Measurements from ENCODE around the gene DAZAP2.

DNA sequence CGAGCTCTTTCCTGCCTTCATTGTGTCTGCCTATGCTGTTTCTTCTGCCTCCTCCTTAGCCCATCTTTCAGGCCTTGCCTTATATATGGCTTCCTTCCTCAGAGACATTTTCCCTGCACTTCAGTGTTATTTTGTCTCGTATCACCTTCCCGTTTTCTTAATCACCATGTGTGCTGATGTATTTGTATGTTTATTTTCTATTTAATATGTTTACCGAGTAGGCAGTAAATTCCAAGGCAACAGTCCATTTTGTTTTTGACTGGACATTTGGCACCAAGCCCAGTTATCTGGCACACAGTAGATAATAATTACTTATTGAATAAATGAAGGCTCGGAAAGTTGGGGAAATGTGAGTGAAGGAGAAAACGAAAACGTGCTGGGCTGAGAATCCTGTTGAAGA, 16.2 kb upstream of the DAZAP2 start:
- TF ChIP-seq, protein P1, sequence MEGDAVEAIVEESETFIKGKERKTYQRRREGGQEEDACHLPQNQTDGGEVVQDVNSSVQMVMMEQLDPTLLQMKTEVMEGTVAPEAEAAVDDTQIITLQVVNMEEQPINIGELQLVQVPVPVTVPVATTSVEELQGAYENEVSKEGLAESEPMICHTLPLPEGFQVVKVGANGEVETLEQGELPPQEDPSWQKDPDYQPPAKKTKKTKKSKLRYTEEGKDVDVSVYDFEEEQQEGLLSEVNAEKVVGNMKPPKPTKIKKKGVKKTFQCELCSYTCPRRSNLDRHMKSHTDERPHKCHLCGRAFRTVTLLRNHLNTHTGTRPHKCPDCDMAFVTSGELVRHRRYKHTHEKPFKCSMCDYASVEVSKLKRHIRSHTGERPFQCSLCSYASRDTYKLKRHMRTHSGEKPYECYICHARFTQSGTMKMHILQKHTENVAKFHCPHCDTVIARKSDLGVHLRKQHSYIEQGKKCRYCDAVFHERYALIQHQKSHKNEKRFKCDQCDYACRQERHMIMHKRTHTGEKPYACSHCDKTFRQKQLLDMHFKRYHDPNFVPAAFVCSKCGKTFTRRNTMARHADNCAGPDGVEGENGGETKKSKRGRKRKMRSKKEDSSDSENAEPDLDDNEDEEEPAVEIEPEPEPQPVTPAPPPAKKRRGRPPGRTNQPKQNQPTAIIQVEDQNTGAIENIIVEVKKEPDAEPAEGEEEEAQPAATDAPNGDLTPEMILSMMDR (conservative IDR thresholded peaks at IDR 0.05; ENCODE audit: low read depth, low read length) = no peak
- TF ChIP-seq CHD1 (IDR thresholded peaks at IDR 0.05; ENCODE audit: low read depth, low read length) (no peak), POLR2A (IDR thresholded peaks at IDR 0.05; ENCODE audit: low read depth, low read length) (no peak), CEBPB (IDR thresholded peaks at IDR 0.05; ENCODE audit: low read depth, low read length) (no peak), RAD21 (IDR thresholded peaks at IDR 0.05; ENCODE audit: low read length) (no peak), RFX5 (IDR thresholded peaks at IDR 0.05; ENCODE audit: low read depth, low read length) (no peak), BHLHE40 (IDR thresholded peaks at IDR 0.05; ENCODE audit: low read depth, low read length) (no peak), SMC3 (IDR thresholded peaks at IDR 0.05; ENCODE audit: low read depth, low read length) (no peak), MAZ (IDR thresholded peaks at IDR 0.05; ENCODE audit: borderline replicate concordance, low read depth, low read length) (no peak), MXI1 (IDR thresholded peaks at IDR 0.05; ENCODE audit: borderline replicate concordance, low read depth, low read length) (no peak), MAFK (IDR thresholded peaks at IDR 0.05; ENCODE audit: low read depth, low read length) (no peak), FOS (IDR thresholded peaks at IDR 0.05; ENCODE audit: low read depth, low read length) (no peak)
- TF ChIP-seq, protein P2, sequence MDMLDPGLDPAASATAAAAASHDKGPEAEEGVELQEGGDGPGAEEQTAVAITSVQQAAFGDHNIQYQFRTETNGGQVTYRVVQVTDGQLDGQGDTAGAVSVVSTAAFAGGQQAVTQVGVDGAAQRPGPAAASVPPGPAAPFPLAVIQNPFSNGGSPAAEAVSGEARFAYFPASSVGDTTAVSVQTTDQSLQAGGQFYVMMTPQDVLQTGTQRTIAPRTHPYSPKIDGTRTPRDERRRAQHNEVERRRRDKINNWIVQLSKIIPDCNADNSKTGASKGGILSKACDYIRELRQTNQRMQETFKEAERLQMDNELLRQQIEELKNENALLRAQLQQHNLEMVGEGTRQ (IDR thresholded peaks at IDR 0.05; ENCODE audit: low read depth, low read length) = no peak
- TF ChIP-seq, protein P3, sequence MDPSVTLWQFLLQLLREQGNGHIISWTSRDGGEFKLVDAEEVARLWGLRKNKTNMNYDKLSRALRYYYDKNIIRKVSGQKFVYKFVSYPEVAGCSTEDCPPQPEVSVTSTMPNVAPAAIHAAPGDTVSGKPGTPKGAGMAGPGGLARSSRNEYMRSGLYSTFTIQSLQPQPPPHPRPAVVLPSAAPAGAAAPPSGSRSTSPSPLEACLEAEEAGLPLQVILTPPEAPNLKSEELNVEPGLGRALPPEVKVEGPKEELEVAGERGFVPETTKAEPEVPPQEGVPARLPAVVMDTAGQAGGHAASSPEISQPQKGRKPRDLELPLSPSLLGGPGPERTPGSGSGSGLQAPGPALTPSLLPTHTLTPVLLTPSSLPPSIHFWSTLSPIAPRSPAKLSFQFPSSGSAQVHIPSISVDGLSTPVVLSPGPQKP (IDR thresholded peaks at IDR 0.05; ENCODE audit: borderline replicate concordance, low read depth, low read length) = no peak
